Bronchial epithelial cell (primary cell): ENCODE measurements around the gene FOXO6. TPM values are rescaled to one million over a fixed set of nuclear protein-coding genes. Genes with fewer than 3 reads are reported as not detected.

Experiments
- DNase-seq: peaks from one replicate; pipeline ENCODE4 v3.0.0-alpha.2; 2010; ENCODE audit warnings: low read depth
- FAIRE-seq: peaks from 2 replicates; lab custom pipeline; 2011; peaks lifted over from hg19 to GRCh38; lab: Jason Lieb, UNC
- H3K27me3 ChIP-seq: 2 replicates; pipeline ENCODE4 v1.5.1; 2011; ENCODE audit warnings: low read length; ENCODE audit not compliant: control insufficient read depth, insufficient read depth
- H3K36me3 ChIP-seq: 2 replicates; pipeline ENCODE4 v1.5.1; 2011; ENCODE audit warnings: low read length; ENCODE audit not compliant: control insufficient read depth, insufficient read depth
- H3K4me3 ChIP-seq: 2 replicates; pipeline ENCODE4 v1.5.1; 2011; ENCODE audit warnings: mild to moderate bottlenecking, low read depth, low read length, control low read depth
- total RNA-seq: library from RNA; depleted of rRNA; stranded (reverse); fragments of >200 nt; gene quantifications from 2 replicates; pipeline ENCODE4 v1.2.1, GENCODE V29; 2014
- TF ChIP-seq, protein P1 (sequence below): IDR thresholded peaks from 2 replicates; pipeline ENCODE4 v1.5.1; 2011; ENCODE audit warnings: mild to moderate bottlenecking, moderate library complexity, low read length, control low read depth, inconsistent platforms; ENCODE audit not compliant: insufficient read depth, severe bottlenecking

FOXO6 gene
- total RNA-seq, 1 donor from 2014 or later, result not detected

DNA sequence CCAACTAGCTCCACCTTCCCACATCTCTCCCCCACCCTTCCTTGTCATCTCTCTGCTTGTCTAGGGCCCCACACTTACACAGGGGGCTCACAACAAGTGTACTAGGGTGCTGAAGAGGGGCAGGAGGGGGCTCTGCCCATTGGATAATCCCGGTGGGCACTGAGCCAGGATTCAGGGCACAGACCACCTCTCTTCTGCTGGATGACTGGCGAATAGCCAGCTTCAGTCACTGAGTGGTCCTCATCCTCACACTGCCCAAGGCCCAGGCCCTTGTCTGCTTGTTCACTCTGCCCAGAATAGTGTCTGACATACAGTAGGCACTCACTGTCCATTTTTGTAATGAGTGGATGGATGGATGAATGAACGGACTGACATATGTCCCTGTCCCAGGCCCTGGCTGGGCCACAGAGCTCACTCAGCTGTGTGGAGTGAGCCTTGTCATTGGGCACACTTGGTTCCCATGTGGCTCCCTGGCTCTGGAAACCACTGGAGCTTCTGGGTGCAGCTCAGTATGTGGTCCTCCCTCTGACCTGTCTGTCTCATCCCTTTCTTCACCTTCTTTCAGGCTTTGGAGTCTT is 36.6 kb downstream of the FOXO6 start:
- DNase-seq (no peak), FAIRE-seq (peak; percentile 50)
- peaks cover 6% of the 10 kb centered on the region for H3K27me3 ChIP-seq
- TF ChIP-seq, protein P1, sequence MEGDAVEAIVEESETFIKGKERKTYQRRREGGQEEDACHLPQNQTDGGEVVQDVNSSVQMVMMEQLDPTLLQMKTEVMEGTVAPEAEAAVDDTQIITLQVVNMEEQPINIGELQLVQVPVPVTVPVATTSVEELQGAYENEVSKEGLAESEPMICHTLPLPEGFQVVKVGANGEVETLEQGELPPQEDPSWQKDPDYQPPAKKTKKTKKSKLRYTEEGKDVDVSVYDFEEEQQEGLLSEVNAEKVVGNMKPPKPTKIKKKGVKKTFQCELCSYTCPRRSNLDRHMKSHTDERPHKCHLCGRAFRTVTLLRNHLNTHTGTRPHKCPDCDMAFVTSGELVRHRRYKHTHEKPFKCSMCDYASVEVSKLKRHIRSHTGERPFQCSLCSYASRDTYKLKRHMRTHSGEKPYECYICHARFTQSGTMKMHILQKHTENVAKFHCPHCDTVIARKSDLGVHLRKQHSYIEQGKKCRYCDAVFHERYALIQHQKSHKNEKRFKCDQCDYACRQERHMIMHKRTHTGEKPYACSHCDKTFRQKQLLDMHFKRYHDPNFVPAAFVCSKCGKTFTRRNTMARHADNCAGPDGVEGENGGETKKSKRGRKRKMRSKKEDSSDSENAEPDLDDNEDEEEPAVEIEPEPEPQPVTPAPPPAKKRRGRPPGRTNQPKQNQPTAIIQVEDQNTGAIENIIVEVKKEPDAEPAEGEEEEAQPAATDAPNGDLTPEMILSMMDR, result no peak
- H3K36me3 ChIP-seq, result no peaks in the 10 kb centered on the region
- no peak overlapping the region for H3K4me3 ChIP-seq

- no peaks in the 10 kb centered on the region for H3K36me3 ChIP-seq
- no peak overlapping the region for H3K4me3 ChIP-seq
- DNase-seq (no peak), FAIRE-seq (no peak)
- peaks cover 2% of the 10 kb centered on the region for H3K27me3 ChIP-seq
- TF ChIP-seq, protein P1, result no peak
Observed at GRCh38 chr1:41399145-41399795, 38.0 kb downstream of the FOXO6 start.

DNA sequence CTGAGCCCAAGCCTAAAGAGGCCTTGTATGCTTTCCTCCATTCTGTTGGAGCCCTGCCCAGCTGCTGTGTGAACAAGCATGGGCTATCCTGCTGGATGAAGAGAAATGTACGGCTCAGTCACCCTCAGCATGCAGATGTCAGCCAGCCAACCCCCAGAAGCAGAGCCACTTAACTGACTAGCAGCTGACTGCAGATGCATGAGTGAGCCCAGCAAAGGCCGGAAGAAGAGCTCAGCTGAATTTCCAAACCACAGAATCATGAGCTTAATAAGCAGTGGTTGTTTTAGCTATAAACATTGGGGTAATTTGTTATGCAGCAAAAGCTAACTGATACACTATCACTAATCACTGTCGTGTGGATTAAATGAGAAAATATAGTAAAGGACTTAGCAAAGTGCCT is 39.0 kb downstream of the FOXO6 start:
- no peak overlapping the region for H3K4me3 ChIP-seq
- TF ChIP-seq, protein P1, result no peak
- FAIRE-seq, result no peak
- peaks cover 2% of the 10 kb centered on the region for H3K27me3 ChIP-seq
- H3K36me3 ChIP-seq, result no peaks in the 10 kb centered on the region
- DNase-seq, result no peak

- TF ChIP-seq, protein P1, result no peak
- Histone ChIP-seq H3K4me3 (no peak overlapping the region), H3K36me3 (no peaks in the 10 kb centered on the region), H3K27me3 (no peaks in the 10 kb centered on the region)
- DNase-seq, result no peak
- FAIRE-seq, result no peak
Observed at GRCh38 chr1:41401899-41402298, 40.7 kb downstream of the FOXO6 start.

GRCh38 chr1:41404308-41404761 is 43.1 kb downstream of the FOXO6 start:
- H3K4me3 ChIP-seq, result no peak overlapping the region
- DNase-seq (peak; percentile 42), FAIRE-seq (no peak)
- H3K36me3 ChIP-seq, result no peaks in the 10 kb centered on the region
- TF ChIP-seq, protein P1, result no peak
- H3K27me3 ChIP-seq, result peaks cover 4% of the 10 kb centered on the region
